Lower lobe of right lung (tissue), 2 donors: ENCODE results near the gene SMC1B. TPM values are rescaled to one million over a fixed set of nuclear protein-coding genes. Genes with fewer than 3 reads are reported as not detected.

Experiments
- ATAC-seq, 2 donors: fragments of 200-7000 bp; cut with Tn5 transposase; one replicate each; pipeline ENCODE4 v1.9.1; 2020 to 2022; ENCODE audit warnings: mild to moderate bottlenecking in 2 of 2, moderate library complexity in 2 of 2
- DNase-seq: peaks from one replicate; pipeline ENCODE4 v3.0.0-alpha.2; 2020
- H3K27ac ChIP-seq: fragments of 200-600 bp; one replicate; pipeline ENCODE4 v1.8.0; 2022
- H3K27me3 ChIP-seq: fragments of 200-600 bp; one replicate; pipeline ENCODE4 v1.8.0; 2022; ENCODE audit warnings: low read depth
- H3K36me3 ChIP-seq: fragments of 200-600 bp; one replicate; pipeline ENCODE4 v1.8.0; 2022; ENCODE audit warnings: mild to moderate bottlenecking
- H3K4me1 ChIP-seq: fragments of 200-600 bp; one replicate; pipeline ENCODE4 v1.8.0; 2022
- H3K4me3 ChIP-seq: fragments of 200-600 bp; one replicate; pipeline ENCODE4 v1.8.0; 2022; ENCODE audit warnings: mild to moderate bottlenecking
- H3K9me3 ChIP-seq: fragments of 200-600 bp; one replicate; pipeline ENCODE4 v1.8.0; 2022
- intact Hi-C: fragments of 100-400 bp; cut with DNase I; formaldehyde crosslinking; loops from one replicate; pipeline ENCODE4 v1.11.0; 2022
- total RNA-seq: library from RNA; stranded (reverse); fragmentation: NEBNext Ultra II Directional; extraction: Animal tissue kit (Norgen Biotek cat#: 25700); gene quantifications from one replicate; pipeline ENCODE4 v1.2.1, GENCODE V29; 2021
- TF ChIP-seq, protein P1 (sequence below): fragments of 200-600 bp; IDR thresholded peaks from one replicate; pipeline ENCODE4 v1.8.0; 2022; ENCODE audit warnings: antibody characterized with exemption, mild to moderate bottlenecking
- donor health status: DM: no; HTN: yes; CAD: no; lungs with severe emphysema.

SMC1B gene
- total RNA-seq, 1 donor from 2014 or later = not detected

DNA sequence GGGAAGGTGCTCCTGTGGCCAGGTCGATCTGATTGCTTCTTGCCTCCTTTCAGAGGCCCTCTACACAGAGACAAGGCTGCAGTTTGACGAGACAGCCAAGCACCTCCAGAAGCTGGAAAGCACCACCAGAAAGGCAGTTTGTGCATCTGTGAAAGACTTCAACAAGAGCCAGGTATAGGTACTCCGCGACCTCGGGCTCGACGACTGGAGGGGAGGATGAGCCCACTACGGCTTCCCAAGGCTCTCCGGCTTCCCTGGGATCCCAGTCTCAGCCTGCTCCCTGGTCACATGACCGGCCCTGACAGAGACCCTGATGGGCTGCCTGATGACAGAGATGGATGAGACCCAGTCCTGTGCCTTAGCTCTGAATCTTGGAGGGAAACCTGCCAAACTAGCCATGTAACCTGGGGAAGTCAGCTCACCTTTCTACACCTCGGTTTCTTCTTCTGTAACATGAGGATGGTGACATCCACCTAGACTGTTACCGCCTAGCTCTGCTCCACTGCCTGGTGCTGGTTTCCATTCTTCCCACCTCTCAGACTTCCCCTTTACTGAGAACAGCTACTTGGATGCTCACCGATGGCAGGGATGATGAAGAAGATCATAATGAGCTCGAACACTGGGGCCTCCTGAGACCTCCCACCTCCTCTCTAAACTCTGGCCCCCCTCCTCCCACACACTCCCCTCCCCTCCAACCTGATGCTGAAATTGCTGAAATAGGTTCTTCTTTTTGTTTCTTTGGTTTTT is 9.0 kb upstream of the SMC1B start:
- intact Hi-C loops = no loop called here
- Histone ChIP-seq H3K36me3 (no peaks in the 10 kb centered on the region), H3K27ac (no peak overlapping the region), H3K4me3 (no peak overlapping the region), H3K4me1 (no peaks in the 10 kb centered on the region), H3K9me3 (no peaks in the 10 kb centered on the region), H3K27me3 (no peaks in the 10 kb centered on the region)
- TF ChIP-seq, protein P1, sequence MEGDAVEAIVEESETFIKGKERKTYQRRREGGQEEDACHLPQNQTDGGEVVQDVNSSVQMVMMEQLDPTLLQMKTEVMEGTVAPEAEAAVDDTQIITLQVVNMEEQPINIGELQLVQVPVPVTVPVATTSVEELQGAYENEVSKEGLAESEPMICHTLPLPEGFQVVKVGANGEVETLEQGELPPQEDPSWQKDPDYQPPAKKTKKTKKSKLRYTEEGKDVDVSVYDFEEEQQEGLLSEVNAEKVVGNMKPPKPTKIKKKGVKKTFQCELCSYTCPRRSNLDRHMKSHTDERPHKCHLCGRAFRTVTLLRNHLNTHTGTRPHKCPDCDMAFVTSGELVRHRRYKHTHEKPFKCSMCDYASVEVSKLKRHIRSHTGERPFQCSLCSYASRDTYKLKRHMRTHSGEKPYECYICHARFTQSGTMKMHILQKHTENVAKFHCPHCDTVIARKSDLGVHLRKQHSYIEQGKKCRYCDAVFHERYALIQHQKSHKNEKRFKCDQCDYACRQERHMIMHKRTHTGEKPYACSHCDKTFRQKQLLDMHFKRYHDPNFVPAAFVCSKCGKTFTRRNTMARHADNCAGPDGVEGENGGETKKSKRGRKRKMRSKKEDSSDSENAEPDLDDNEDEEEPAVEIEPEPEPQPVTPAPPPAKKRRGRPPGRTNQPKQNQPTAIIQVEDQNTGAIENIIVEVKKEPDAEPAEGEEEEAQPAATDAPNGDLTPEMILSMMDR = no peak
- ATAC-seq (no peak), DNase-seq (no peak)

DNA sequence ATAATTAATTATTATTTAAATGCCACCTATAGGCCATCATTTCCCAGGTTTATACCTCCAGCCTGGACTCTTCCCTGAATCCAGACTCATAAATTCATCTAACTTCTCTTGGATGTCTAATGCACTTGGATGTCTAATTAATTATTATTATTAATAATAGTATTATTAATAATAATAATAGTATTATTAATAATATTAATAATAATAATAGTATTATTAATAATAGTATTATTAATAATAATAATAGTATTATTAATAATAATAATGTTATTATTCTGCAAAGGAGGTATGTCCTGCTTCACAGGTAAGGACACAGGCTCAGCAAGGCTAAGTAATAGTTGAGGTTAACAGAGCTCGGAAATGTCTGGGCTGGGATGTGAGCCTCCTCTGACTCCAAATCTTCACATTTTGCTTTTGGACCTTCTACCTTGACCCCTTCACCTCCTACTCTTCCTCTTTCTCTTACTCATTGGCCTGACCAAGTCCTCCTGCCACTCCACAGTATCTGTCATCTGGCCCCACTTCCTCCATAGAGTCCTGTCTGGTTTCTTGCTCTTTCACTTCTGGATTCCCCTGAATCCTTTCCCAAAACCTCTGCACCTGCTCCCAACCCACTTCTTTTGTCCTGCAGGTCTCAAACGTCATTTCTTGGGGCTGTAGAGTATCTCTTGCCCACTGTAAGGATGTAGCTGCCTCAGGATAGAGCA is 8.1 kb upstream of the SMC1B start:
- TF ChIP-seq, protein P1 = no peak
- Histone ChIP-seq H3K36me3 (no peaks in the 10 kb centered on the region), H3K4me1 (no peaks in the 10 kb centered on the region), H3K9me3 (no peaks in the 10 kb centered on the region), H3K4me3 (no peak overlapping the region), H3K27me3 (no peaks in the 10 kb centered on the region), H3K27ac (no peak overlapping the region)
- intact Hi-C loops = no loop called here
- ATAC-seq (no peak), DNase-seq (no peak)

DNA sequence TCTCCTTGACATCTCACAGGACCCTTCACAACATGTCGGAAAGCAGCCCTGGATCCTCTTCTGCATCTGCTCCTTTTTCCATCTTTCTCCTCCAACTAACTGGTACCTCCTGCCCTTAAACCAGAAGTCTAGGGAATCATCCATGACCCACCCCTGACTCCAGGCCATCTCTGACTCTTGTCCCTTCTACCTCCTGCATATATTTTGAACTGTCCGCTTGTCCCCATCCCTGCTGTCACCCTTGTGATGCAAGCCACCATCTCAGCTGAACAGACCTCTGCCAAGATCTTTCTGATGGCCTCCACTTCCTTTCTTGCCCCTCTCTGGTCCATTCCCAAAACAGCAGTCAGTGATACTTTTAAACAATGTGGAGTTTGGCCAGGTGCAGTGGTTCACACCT is 7.1 kb upstream of the SMC1B start:
- Histone ChIP-seq H3K27ac (no peak overlapping the region), H3K4me1 (no peaks in the 10 kb centered on the region), H3K27me3 (no peaks in the 10 kb centered on the region), H3K4me3 (no peak overlapping the region), H3K36me3 (no peaks in the 10 kb centered on the region), H3K9me3 (no peaks in the 10 kb centered on the region)
- TF ChIP-seq, protein P1 = no peak
- intact Hi-C loops = no loop called here
- DNase-seq = no peak
- no peak for ATAC-seq

DNA sequence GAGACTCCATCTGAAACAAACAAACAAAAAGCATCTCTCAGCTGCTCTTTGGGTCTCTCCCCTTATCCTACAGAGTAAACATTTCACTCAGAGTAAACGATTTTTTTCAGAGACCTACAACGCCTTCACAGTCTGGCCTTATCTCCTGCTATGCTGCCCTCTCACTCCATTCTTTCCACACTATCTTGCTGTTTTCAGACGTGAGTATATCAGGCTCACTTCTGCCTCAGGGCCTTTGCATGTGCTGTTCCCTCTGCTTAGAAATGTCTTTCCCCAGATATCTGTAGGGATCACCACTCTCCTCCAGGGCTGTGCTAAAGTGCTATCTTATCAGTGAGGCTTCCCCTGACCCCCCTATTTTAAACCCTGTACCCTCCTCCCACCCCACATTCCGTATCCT is 6.6 kb upstream of the SMC1B start:
- TF ChIP-seq, protein P1 = no peak
- Histone ChIP-seq H3K27ac (no peak overlapping the region), H3K27me3 (no peaks in the 10 kb centered on the region), H3K4me1 (no peaks in the 10 kb centered on the region), H3K9me3 (no peaks in the 10 kb centered on the region), H3K36me3 (no peaks in the 10 kb centered on the region), H3K4me3 (no peak overlapping the region)
- intact Hi-C loops = no loop called here
- ATAC-seq (no peak), DNase-seq (no peak)

DNA sequence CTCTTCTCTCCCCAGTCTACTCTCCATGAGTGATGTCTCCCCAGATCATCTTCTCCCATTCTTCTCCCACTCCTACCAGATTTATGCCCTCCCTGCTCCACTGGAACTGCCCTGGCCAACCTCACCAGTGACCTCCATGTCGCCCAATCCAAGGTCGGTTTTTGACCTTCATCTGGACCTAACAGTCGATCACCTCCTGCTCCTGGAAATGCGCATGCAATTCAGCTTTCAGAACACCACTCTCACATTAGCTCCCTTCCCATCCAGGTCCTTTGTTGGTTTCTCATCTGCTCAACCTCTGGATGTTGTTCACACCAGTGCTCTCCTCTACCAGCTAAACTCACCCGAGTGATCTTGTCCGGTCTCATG is 5.4 kb upstream of the SMC1B start:
- no peaks in the 10 kb centered on the region for H3K9me3 ChIP-seq
- TF ChIP-seq, protein P1 = no peak
- intact Hi-C loops = no loop called here
- H3K4me3 ChIP-seq = no peak overlapping the region
- DNase-seq (no peak), ATAC-seq (no peak)
- no peaks in the 10 kb centered on the region for H3K36me3 ChIP-seq
- H3K27me3 ChIP-seq = no peaks in the 10 kb centered on the region
- H3K27ac ChIP-seq = no peak overlapping the region
- H3K4me1 ChIP-seq = peaks cover 3% of the 10 kb centered on the region
